ENCODE measurements around the gene KANK4.
"Not testable (repeated sequence)": the region's sequence is repeated elsewhere in the genome, so short reads cannot be mapped to it uniquely, and the experiment has no call there.

The KANK4 gene

DNA sequence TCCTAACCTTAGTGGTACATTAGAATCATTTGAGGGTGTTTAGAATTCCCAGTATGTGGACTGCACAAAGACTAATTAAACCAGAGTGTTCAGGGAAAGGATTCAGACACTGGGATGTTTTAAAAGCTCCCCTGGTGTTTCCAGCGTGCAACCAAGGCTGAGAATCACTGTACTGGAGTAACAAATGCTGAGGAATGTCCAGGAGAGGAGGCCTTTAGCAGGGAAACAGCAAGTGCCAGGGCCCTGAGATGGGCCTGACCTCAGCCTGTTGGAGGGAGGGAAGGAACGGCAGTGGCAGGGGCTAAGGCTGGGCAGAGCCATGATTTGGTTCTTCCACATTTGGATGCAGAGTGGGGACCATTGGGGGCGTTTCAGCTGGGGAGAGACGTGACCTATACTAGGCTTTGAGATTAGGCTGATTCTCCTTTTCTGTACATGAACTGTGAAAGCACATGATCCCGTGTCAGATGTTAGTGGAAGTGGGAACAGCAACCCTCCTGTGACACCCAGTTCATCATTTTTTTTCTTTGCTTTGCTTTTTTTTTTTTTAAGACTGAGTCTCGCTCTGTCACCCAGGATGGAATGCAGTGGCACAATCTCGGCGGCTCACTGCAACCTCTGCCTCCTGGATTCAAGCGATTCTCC, 49.3 kb downstream of the KANK4 start:
- DNase-seq: no peak

DNA sequence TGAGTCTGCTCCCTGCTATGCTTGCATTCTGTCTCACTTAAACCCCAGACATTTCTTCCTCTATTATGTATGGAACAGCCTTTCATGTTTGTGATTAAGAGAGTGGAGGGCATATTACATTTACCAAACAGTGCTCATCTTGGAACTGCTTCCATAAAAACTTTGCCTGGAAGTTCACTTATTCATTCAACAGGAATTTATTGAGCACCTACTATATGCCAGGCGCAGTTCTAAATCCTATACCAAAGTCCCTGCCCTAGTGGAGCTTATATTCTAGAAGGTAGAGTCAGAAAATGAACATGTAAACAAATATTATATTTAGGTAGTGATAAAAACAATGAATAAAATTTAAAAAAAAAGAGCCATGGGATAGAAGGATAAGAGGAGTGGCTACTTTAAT, 49.8 kb downstream of the KANK4 start:
- DNase-seq: no peak

DNA sequence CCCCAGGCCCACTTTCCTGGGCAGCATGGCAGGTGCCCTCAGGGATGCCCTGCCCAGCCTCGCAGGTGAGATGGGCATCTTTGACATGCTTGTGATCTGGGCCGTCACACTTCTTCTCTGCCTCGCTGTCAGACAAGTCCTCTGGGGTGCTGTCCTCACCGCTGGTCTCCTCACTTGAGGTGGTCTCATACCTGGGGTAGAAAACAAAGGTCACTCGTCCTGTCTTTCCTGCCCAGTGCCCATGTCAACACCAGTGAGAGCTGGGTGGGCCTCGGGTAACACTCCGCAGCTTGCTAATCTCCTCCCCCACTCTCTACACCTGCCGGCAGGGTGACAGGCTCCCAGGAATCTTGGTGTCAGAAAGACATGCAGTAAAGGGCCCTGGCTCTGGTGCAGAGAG, 50.9 kb downstream of the KANK4 start:
- no peak for DNase-seq

DNA sequence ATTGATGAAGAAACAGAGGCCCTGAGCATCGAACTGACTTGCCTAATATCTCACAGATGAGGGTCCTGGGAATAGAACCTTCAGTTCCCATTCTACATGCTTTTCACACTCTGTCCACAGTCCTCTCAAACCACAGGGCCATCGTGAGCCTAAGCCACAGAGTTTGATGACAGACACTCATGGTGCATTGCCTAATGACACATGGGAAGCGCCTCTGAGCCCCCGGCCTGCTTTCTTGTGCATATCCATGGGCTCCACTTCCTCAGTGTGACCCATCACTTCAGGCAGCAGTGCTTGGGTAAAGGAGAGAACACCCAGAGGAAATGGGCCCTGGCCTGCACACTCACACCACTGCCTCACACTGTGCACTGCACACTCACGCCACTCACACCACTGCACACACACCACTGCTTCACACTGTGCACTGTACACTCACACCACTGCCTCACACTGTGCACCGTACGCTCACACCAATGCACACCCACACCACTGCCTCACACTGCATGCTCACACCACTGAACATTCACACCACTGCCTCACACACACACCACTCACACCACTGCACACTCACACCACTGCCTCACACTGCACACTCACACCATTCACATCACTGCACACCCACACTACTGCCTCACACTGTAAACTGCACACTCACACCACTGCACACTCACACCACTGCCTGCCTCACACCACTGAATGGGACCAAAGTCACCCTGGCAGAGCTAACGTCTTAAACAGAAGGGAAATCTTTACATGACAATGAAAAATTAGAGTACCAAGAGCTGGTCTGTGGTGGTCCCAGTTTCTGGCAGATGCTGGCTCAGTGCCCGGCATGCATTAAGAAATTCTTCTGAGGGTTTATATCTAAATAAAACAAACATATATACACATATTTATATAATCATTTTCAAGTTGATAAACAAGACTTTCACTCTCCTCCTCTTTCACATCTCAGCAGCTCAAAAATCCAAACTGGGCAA, 53.0 kb downstream of the KANK4 start:
- DNase-seq: no peak

- no peak for DNase-seq
Observed at GRCh38 chr1:62263814-62264353, 55.4 kb downstream of the KANK4 start.

GRCh38 chr1:62263006-62263813, 56.0 kb downstream of the KANK4 start:
- no peak for DNase-seq

GRCh38 chr1:62260688-62261087, 58.5 kb downstream of the KANK4 start:
- DNase-seq: no peak

DNA sequence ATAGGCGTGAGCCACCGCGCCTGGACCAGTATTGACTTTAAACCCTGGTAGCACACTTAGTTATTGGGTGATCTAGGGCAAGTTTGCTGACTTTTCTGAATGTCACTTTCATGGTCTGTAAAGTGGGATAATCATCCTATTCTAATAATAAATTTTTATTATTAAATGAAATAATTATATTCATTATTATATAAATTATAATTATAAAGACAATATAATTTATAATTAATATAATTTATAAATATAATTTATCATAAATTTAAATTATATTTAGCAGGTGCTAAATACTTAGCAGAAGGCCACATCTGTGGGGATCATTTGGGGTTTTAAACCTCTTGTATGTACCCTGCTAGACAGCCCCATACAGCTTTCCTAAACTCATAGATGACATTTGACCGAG, 59.7 kb downstream of the KANK4 start:
- DNase-seq: no peak

DNA sequence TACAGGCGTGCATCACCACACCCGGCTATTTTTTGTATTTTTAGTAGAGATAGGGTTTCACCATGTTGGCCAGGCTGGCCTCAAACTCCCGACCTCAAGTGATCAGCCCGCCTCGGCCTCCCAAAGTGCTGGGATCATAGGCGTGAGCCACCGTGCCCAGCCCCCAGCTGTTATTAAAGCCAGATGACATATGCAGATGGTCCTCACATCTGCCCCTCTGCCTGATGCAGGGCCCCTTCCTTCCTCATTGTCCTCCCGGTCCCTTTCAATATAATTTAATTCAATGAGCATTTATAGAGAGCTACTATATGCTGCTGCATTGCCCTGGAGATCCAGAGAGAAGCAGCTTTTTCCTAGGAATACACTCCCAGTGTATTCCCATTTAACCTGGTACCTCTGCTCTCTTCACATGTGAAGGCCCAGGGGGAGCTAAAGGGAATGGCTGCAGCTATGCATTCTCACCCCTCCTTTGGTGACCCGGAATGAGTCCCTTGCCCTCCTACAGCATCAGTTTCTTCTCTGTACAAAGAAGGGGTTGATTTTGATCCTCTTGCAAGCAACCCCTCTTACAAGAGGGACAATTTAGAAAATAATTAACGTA, 69.0 kb downstream of the KANK4 start:
- DNase-seq: no peak

DNA sequence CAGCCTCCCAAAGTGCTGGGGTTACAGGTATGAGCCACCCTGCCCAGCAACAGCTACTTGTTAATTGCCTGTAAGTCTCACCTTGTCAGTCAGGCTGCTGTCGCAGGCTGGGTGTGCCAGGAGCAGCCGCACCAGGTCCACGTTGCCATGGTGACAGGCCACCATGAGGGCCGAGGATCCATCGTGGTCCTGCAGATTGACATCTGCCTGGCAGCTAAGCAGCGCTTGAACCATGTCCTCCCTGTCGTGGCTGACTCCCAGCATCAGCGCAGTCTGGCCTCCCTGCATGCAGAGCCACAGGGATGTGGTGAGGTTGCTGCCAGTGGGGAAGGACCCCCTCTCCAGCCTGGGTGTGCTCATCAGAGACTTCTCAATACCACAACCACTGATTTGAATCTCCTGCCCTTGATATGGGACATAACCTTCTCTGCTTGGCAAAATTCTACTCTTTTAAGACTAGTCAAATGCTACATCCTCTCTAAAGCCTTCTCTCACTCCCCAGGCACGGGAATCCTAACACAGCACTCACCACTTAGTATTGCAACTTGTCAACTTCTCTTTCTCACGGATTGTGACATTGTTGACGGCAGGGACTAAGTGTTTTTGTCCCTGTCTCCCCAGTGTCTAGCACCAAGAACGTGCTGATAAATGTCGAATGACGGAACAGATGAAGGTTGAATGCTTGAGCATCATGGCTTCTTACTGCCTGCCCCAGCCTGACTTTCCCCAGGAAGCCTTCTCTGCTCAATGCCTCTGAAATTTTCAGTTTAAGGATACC, 71.7 kb downstream of the KANK4 start:
- no peak for DNase-seq

DNA sequence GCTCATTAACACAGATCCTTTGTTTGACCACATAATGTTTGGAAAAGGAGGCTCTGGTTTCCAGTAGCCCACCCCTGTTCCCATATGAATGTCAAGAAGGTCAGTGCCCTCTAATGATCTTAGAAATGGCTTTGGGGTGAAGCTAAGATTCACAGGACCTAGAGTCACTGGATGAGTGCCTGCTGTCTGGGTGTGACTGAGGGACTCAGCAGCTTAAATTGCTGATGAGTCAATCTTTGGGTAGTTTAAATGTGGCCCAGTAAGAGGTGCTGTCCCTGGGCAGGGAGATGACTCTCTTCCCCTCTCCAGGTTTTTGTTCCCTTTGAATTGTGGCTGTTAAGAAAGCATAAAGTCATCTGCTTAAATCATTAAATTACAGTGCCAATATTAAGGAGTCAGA, 74.0 kb downstream of the KANK4 start:
- DNase-seq: no peak

DNA sequence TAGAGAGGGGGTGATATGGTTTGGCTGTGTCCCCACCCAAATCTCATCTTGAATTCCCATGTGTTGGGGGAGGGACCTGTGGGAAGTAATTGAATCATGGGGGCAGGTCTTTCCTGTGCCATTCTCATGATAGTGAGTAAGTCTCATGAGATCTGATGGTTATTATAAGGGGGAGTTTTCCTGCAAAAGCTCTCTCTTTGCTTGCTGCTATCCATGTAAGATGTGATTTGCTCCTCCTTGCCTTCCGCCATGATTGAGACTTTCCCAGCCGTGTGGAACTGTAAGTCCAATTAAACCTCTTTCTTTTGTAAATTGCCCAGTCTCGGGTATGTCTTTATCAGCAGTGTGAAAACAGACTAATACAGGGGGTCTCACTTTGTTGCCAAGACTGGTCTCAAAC, 74.9 kb downstream of the KANK4 start:
- DNase-seq: not testable (repeated sequence)

DNA sequence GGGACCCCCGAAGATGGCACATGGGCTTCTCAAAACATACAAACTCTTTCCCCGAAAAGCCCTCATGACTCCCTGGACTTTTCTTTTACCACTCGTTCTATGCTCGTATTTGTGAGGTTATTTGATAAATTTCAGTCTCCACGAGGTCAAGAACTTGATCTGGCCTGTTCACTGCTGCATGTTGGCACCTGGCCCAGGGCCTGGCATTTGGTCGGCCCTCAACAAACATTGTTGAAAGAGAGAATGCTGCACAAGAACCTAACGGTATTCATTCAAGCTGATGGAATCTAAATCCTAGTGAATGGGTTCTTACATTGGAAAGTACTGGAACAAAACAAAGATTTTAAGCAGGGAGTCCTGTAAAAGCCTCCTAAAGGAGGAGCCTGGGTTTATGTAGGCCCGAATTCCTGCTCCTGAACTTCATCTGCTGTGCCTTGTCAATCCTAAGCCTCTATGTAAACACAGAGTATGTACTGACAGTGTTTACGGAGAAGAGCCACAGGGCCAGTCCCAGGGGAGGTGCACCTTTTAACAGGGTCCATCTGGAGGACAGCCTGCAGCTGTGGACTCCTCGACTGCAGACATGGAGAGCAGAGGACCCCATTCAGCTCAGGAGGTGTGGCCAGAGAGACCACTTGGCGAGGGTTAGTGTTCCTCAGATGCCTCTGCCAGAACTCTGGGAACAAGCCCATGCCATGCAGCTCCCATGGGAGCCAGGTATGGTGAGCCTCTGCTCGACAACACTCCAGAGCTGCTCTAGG, 77.7 kb downstream of the KANK4 start:
- no peak for DNase-seq

DNA sequence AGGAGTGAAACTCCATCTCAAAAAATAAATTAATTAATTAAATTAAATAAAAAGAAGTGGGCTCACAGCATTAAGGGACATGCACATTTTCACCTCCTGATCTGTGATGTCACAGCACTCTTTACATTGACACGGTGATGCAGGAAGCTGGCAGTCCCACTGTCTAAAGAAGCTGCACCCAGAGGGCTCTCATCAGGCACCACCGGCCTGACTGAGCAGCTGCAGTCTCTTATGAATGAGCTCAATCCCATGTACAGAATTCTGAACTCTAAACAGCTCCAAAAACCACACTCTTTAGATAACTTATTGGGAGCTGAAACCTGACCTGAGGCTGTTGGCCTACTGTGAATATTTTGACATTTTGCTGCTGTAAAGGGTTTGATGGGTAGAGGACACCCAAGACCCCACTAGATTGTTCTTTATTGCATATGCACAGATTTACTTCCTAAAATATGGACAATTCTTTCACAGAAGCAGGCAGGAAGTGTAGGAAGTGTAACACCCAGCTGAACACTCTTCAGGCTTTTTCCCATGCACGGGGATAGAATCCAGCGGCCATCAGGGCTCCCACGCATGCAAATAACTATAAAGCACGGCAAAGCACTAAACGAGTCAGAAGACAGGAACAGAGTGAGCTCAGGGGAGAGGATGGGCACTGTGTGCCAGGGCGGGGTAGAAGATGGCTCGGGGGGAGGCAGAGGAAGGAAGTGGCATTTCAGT, 78.4 kb downstream of the KANK4 start:
- DNase-seq: no peak

- DNase-seq: not testable (repeated sequence)
Observed at GRCh38 chr1:62239652-62240403, 79.4 kb downstream of the KANK4 start.

DNA sequence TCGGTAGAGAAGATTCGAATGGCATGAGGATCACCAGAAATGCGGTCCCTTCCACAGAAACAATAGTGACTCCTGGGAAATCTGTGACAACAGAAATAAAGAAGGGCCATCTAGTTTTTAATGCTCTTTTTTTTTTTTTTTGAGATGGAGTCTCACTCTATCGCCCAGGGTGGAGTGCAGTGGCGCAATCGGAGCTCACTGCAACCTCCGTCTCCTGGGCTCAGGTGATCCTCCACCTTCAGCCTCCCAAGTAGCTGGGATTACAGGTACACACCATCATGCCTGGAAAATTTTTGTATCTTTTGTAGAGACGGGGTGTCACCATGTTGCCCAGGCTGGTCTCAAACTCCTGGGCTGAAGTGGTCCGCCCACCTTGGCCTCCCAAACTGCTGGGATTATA, 80.7 kb downstream of the KANK4 start:
- DNase-seq: no peak

DNA sequence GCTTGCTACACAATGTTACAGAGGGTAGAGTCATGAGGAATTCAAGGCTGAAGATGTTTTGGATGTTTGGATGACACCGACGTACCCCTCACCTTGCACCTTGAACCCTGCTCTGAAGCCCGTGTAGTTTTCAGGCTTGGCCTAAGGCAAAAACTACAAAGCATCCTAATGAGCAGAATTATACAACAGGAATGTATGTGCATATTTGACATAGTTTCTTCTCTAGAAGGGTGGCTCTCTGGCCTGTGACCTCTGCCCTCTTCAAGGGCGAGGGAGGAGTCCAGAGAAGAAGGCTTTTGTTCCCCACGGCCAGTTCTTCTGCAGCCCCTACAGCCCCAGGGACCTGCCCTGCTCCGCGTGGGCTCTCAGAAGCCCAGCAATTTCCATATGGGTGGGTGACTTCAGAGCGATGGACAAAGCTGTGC, 81.3 kb downstream of the KANK4 start:
- DNase-seq: no peak

GRCh38 chr1:62237361-62237760, 81.9 kb downstream of the KANK4 start:
- no peak for DNase-seq

- DNase-seq: no peak
Observed at GRCh38 chr1:62235576-62235975, 83.7 kb downstream of the KANK4 start.

DNA sequence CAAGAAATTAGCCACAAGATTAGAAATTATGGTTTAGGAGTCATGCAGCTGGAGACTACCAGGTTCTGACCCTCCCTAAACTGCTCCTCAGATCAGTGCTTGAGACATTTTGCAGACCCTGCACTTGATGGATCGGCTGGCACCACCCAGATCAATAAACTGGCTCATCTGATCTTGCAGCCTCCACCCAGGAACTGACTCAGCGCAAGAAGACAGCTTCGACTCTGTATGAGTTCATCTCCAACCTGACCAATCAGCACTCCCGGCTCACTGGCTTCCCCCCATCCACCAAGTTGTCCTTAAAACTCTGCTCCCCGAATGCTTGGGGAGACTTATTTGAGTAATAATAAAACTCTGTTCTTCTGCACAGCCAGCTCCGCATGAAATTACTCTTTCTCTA, 84.5 kb downstream of the KANK4 start:
- no peak for DNase-seq

Data from kidney glomerular epithelial cell (primary cell).